ENCODE measurements around the gene KDM4B.

The KDM4B gene

DNA sequence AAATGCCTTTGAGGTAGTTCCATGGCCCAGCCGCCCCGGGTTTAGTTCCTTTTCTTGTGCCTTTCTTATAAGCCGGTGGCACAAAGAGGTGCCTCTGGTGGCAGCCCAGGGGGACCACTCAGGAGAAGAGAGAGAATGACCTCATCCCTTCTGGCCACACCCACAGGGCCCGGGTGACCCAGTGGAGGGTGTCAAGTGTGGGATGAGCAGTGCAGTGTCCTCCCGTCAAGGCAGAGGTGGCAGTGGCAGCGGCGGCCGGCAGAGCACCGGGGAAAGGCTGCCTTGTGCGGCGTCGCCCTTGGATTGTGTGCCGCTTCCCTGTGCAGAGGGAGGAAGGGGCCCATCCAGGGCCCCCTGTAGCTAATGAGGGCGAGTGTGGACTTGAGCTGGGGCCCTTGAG, 47.9 kb downstream of the KDM4B start:
- no peak for DNase-seq

DNA sequence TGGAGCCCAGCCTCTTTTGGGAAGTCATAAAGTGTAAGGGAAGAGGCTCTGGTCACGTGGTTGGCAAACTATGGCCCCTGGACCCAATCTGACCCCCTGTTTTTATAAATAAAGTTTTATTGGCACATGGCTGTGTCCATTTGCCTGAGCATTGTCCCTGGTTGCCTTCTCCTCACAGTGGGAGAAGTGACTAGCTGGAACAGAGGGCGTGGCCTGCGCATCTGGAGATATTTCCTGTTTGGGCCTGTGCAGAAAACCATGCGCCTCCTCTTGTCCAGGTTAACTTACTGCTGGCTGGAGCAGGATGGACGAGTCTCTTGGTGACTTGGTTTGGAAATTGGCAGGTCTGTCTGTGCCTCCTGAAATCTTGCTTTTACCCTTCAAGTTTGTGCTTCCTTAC, 48.3 kb downstream of the KDM4B start:
- DNase-seq: no peak

DNA sequence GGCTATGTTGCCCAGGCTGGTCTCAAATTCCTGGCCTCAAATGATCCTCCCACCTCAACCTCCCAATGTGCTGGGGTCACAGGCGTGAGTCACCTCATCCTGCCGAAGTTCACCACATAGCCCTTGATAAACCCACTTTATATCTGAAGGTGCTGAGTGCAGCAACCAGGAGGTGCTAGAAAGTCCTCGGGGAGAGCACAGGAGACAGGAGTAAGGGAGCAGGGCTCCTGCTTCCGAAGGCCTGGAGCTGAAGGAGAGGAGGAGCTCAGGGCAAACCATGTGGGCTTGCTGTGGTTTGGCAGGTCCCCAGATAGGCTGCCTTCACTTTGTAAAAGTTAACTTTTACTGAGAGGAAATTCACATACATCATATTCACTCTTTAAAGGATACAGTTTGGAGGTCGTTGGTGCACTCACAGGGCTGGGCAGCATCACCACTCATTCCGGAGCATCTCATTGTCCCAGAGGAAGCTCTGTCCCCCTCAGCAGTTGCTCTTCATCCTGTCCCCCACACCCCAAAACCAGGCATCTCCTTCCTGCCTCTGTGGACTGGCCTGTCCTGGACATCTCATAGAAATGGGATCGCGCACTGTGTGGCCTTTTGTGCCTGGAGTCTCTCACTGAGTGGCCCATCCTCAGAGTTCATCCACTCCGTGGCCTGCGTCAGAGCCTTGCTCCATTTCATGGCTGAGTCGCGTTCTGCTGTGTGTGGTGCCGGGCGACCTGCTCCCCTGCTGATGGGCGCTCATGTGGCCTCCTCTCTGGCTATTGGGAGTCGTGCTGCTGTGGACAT, 49.5 kb downstream of the KDM4B start:
- DNase-seq: no peak

DNA sequence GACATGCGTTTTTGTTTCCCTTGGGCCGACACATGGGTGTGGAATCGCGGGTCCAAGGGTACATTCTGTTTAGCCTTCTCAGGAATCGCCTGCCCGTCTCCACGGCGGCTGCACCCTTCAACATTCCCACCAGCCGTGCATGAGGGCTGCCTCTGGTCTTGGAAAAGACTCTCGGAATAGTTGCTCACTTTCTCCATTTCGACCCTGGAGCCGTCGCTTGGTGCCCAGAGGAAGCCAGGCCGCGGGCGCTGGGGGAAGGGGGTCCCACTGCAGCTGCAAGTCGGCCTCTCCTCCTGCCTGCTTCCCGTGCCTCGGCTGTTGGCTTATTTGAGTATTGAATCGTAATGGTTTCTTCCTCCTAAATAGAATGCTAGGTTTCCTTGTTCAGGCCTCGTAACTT, 51.5 kb downstream of the KDM4B start:
- DNase-seq: no peak

DNA sequence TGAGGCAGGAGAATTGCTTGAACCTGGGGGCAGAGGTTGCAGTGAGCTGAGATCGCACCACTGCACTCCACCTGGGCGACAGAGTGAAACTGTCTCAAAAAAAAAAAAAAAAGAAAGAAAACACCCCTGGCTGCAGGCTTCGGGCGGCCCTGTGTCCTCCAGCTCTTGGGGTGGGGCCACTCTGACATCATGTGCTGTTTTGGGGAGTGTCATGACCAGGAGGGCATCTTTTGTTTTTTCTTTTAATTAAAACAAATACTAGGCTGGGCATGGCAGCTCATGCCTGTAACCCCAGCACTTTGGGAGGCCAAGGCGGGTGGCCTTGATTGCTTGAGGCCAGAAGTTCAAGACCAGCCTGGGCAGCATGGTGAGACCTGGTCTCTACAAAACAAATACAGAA, 52.1 kb downstream of the KDM4B start:
- DNase-seq: no peak

DNA sequence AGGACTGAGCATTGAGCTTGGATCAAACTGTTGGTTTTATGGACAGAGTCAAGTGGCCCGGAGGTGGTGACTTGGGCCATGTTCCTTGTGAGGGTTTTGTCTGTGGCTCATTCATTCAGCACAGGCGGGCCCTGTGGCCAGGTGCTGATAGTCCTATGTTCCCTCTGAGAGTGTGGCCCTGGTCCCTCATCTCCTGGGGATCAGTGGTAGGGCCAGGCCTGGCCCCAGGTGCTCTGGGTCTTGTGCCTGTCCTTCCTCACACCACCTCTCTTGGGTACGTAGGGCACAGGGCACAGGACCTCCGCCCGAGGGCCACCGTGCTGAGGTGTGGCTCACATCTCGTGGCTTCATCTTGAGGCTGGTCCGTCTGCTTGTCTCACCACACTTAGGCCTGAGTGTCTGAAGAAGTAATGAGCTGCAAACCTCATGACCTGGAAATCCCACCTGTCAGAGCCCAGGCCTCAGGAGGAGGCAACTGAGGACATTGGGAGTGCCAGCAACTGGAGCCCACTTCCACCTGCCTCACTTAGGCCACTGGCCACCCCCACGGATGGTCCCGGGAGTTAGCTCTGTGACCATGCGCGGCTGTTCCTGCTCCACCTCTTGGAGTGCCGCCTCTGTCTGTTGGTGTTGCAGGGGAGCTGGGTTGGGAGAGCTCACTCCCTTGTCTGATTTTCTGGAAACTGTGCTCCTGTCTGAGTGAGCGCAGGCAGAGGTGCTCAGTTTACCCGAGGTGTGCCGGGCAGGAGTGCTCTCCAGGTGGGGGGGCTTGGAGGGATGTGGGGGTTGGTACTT, 53.4 kb downstream of the KDM4B start:
- DNase-seq: no peak

DNA sequence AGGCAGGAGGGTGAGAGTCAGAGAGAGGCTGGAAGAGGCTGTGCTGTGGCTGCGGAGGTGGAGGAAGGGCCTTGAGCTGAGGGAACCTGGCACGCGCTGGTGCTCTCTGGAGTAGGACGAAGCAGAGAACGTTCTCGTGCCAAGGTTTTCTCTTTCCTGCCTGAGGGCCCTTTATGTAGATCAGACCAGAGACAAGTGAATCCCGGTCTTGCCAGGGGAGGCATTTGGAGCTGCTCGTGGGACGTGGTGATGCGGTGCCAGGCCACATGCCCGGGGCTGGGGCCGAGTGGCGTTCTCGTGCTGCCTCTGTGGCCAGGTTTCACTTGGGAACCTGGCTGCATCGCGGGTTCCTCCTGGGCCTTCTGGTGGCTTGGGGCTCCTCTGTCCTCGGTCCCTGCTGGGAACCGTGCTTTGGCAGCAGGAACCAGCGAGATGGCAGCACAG, 54.2 kb downstream of the KDM4B start:
- DNase-seq: no peak

DNA sequence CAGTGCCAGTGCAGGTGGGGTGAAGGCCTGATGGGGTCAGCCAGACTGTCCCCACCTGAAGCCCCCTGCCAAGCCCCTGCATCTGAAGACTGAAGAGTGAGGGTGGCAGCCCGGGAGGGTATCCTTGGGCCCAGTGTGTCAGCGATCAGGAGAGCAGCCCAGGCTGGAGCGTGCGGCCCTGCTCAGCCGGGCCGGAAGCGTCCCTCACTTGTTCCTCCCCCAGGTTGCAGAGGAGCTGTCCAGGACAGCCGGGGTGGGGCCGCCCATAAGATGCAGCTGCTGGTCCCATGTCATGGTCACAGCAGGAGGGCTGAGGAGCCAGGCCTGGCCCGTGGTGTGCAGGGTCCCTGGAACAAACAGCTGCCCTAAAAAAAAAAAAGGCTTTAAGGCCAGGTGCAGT, 55.4 kb downstream of the KDM4B start:
- no peak for DNase-seq

DNA sequence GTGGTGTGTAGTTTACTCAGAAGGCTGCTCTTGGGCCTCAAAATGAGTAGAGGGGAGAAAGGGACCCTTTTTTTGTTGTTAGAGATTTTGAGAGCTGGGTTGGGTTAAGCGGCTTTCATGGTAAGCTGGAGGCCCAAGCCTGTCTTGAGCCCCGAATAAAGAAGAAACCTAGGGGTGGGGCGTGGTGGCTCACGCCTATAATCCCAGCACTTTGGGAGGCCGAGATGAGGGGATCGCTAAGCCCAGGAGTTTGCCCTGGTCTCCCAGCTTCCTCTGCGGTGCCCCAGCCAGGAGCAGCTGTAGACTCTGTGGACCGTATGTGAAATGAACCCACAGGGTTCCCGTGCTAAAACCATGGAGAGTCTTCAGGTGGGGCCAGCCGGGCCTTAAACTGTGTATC, 56.1 kb downstream of the KDM4B start:
- no peak for DNase-seq

DNA sequence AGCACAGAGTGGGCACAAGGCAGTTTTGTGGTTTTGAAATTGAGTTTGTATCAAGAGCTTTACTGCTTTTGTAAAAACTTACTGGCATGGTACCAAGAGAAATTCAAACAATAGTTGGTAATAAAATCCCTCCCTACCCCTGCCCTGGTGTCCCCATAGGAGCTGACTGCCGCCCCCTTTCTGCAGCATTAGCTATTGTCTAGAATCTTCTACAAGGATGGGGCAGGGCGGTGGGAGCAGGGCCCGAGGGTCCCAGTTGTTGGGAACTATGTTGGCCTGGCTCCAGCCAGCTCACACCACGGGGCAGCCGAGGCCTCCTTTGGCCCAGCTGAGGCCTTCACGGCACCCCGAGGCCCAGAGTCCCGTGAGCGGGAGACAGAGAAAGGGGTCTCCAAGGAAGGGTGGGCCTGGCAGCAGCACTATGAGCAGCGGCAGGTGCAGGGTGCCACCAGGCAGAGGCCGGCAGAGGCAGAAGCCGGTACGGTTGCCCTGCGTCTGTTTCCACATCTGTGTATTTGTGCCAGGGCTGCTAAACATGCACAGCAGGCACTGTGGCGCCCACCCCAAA, 57.9 kb downstream of the KDM4B start:
- no peak for DNase-seq

DNA sequence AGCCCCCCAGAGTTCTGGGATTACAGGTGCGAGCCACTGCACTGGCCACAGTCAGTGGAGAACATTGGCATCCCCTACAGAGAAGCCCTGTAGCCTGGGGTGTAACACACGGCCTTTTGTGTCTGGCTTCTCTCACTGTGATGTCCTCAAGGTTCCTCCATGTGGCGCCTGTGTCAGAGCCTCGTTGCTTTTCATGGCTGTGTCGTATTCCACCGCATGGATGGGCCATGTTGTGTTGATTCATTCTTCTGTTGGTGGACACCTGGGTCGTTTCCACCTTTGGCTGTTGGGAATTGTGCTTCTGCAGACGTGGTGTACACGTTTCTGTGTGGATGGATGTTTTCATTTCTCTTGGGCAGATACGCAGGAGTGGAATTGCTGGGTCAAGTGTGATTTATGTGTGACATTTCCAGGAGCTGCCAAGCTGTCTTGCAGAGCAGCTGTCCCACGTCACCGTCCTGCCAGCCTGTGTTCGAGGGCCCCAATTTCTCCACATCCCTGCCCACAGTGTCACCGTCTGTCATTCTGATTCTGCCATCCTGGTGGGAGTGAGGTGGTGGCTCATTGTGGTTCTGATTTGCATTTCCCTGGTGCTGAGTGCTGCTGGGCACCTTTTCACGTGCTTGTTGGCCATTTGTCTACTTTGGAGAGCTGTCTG, 59.4 kb downstream of the KDM4B start:
- DNase-seq: no peak

DNA sequence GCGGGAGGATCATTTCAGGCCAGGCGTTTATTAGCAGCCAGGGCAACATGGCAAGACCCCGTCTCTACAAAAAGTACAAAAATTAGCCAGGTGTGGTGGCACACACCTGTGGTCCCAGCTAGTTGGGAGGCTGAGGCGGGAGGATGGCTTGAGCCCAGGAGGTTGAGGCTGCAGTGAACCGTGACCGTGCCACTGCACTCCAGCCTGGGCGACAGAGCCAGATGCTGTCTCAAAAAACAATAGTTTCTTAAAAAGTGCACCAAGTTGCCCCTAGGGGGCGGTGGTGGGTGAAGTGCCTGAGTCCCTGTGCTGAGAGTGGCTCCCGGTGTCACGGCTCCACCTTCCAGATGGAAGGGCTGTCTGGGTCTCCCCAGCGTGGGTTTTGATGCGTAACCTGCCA, 60.7 kb downstream of the KDM4B start:
- DNase-seq: peak; percentile 65

DNA sequence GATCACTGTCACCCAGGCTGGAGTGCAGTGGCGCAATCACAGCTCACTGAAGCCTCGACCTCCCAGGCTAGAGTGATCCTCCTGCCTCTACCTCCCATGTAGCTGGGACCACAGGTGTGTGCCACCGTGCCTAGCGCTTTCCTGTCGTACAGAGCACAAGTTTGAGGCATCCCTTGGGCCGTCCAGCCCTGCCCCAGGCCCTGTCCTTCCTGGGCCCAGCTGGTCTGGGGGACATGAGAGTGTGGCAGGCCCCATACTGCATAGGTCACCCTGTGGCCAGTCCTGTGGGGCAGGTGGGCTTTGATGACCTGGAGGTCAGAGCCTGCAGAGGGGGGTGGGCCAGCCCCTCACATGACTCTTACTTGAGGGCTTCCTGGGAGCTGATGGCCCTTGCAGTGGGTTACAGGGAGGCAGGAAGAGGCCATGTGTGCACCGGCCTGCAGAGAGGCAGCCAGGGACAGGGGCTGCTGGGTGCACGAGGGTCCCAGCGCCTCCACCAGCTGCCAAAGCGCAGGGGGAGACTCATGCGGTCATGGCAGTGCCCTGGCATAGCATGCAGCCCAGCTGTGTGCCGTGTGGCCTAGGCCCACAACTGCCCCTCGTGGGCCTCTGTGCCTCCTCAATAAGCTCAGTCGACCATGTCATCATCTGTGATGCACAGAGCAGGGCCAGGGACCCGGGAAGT, 61.4 kb downstream of the KDM4B start:
- DNase-seq: no peak

DNA sequence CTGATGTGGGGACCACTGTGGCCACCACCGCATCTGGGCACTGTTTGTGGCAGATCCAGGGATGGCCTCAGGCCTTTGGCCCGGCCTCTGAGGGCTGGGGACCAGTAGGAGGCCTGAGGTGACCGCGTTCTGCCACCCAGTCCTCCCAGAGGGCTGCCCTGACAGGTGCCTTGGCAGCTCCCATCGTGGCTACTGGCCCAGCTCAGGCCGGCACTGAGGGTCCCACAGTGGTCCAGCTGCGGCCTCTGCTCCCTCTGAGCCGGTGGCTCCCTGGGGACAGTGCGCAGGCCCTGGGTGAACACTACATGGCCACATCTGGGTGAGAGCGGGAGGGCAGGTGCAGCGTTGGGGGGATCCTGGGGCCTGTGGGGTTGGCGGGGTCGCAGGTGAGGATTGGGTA, 61.9 kb downstream of the KDM4B start:
- no peak for DNase-seq

DNA sequence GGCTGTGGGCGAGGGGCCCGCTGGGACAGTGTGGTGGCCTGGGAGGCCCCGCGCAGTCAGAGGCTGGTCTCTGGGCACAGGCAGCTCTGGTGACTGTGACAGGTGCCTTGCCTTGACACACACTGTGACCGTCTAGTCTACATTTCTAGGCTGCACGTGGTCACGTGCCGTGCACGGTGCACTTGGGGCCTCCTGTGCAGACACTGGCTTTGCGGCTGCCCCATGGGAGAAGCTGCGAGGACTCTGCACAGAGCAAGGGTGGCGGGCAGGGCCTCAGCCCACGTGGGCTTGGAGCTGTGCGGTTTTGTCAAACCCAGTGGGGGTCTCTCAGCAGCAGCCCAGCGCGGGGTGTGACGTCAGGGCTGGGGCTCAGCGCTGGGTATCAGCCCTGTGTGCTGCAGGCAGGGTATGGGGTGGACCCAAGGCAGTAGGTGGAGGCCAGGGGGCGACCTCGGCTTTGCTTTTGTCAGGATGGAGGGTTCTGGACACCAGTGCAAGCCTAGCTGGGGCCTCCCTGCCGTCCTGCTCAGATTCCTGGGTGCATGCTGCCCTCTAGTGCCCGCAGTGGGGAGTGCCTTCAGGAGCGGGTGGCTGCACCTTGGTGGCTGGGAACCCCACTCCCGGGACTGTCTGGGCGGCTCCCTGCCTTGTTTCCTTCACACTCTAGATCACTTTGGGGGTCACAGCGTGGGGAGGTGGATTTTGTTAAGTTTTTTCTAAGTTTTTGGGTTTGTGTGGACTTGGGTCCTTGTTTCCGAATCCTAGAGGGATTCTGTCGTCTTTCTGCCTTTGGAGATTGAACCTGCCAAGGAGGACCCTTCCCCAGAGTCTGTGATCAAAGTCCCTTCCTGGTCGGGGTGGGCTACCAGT, 62.6 kb downstream of the KDM4B start:
- peak; percentile 83 for DNase-seq

DNA sequence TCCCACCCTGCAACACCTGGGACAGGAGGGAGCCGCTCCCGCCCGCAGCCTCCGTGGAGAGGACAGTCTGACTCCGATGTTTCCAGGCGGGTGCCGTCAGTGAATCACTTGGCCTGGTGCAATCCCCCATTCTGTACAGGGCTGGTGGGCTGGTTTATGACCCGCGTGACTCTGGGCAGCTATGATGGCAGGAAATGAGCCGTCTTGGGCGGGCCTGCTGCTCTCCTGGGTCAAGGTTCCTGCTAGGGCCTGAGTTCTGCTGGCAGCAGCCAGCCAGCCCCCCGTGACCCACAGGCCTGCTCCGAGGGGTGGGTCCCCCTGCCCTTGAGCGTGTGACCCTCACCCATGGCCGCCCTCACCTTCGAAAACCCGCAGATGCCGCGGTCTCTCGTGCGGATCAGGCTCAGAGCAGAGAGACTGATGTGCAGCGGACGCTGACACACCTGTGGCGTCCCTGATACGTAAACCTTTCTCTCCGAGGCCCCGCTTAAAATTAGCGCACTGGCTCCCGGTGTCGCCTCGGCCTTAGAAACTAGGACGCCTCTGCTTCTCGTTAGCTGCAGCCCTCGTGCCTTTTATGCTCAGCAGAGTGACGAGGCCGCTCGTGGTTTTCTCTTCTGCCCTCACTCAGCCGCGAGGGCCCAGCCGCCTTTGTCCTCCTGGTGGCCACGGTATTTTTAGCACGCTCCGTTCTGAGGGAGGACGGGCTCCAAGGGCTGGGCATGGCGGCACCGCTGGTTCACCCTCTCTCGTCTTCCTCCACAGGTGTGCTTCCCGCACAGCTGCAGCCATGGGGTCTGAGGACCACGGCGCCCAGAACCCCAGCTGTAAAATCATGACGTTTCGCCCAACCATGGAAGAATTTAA, 63.4 kb downstream of the KDM4B start:
- no peak for DNase-seq

DNA sequence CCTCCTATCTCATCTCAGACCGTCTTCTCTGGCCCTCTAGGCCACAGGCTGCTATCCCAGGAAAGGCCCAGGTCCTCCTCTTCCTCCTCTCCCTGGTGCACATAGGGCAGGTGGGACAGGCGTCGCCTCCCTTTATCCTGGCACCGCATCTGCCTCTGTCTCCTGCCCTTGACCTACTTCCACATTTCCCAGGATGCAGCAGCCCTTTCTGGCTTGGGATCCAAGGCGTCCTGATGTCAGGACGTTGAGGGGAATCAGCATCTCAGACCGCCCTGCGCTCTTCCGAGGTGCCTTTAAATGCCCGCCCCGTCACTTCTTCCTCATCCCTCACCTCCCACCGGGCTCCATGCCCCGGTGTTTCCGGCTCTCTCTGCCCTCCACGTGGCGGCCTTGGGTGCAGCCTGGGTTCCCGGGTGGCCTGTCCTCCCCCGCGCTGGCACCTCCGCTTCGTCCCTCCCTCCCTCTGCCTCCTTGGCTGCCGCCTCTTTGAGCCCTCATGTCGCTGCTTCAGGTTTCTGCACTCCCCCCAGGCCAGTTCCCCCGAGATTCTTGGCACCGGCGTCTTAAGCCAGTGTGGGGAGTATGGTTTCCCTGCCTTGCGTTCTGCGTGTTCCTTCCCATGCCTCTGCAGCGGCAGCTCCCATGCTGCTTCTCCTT, 66.3 kb downstream of the KDM4B start:
- DNase-seq: no peak

DNA sequence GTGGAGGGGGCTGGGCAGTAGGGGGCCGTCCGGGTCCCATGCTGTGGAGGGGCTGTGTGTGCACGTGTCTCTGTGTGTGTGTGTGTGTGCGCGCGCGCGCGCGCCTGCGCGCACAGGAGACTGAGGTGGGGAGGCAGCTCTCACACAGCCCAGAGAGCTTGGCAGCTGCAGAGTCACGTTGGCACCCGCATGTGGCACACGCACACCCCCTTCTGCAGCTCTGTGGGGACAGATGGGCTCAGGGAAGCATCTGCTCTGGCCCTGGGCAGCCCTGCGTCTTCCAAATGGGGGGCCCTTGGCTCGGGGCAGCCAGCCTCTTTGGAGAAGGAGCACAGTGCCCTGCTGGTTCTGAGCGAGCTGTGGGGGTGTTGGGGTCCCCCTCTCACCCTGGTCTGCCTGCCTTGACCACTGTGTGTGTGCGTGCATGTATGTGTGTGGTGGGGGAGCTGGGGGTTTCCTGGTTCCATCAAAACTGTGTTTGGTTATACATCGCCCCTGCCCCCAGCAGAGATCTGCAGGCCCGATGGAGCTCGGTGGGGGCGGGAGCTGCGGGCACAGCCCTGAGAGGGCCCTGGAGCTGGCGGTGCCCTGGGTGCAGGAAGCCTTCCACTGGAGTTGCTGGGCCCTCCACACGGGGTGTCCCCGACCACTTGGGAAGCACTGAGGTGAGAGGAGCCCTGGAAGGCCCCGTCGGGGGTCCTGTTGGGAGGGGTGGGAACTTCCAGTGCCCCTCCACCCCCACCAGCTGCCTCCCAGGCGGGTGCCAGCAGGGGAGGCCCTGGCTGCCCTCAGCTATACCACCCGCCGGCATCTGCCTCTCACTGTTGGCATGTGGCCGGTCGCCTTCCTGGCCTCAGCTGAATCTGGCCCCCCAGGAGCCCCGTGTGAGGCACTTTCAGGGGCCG, 67.1 kb downstream of the KDM4B start:
- no peak for DNase-seq

Measured in stimulated activated CD4-positive, alpha-beta T cell treated with anti-CD3 and anti-CD28 coated beads, Interleukin-4, amount 100 ng/mL, for 1 hour (primary cell).